WTC11 (cell line): Measurements from ENCODE around the gene RPS6KA2. TPM values are rescaled to one million over a fixed set of nuclear protein-coding genes. Genes with fewer than 3 reads are reported as not detected.

Source experiments
- ATAC-seq: fragments of 200-7000 bp; cut with Tn5 transposase; 2 replicates; pipeline ENCODE4 v1.10.0; 2021; ENCODE audit warnings: mild to moderate bottlenecking, moderate library complexity
- CTCF ChIA-PET: fragments of 300-600 bp; sonication (Branson Sonifier 250); formaldehyde crosslinking; loops from one replicate; lab custom pipeline; 2021; ENCODE audit warnings: antibody characterized with exemption; lab: Charles Lee
- POLR2A ChIA-PET: fragments of 350-600 bp; sonication (Branson Sonifier 250); formaldehyde crosslinking; loops from one replicate; lab custom pipeline; 2021; ENCODE audit warnings: antibody characterized with exemption; lab: Charles Lee
- DNase-seq: peaks from one replicate; pipeline ENCODE4 v3.0.0; 2021; ENCODE audit warnings: low spot score
- H3K27ac Mint-ChIP-seq: 2 replicates; pipeline ENCODE4 v1.8.0; 2021; ENCODE audit warnings: mixed read lengths
- H3K27me3 Mint-ChIP-seq: 2 replicates; pipeline ENCODE4 v1.8.0; 2021; ENCODE audit warnings: low read depth, mild to moderate bottlenecking, moderate library complexity, mixed read lengths
- H3K36me3 Mint-ChIP-seq: 2 replicates; pipeline ENCODE4 v1.8.0; 2021; ENCODE audit warnings: mixed read lengths
- H3K4me1 Mint-ChIP-seq: 2 replicates; pipeline ENCODE4 v1.8.0; 2022; ENCODE audit warnings: mixed read lengths
- H3K4me3 Mint-ChIP-seq: 2 replicates; pipeline ENCODE4 v1.8.0; 2021; ENCODE audit warnings: mild to moderate bottlenecking, moderate library complexity, mixed read lengths
- H3K9me3 Mint-ChIP-seq: 2 replicates; pipeline ENCODE4 v1.8.0; 2021; ENCODE audit warnings: mixed read lengths
- FOXK1 ChIP-seq: sonication (generic); formaldehyde crosslinking; IDR thresholded peaks from 2 replicates; pipeline ENCODE4 v1.8.0; 2022; ENCODE audit warnings: mild to moderate bottlenecking, moderate library complexity, missing genetic modification reagents
- GABPB1 ChIP-seq: sonication (generic); formaldehyde crosslinking; IDR thresholded peaks from 2 replicates; pipeline ENCODE4 v1.8.1; 2023; ENCODE audit warnings: mild to moderate bottlenecking, missing genetic modification reagents
- HMGXB4 ChIP-seq: sonication (generic); formaldehyde crosslinking; IDR thresholded peaks from 2 replicates; pipeline ENCODE4 v1.8.1; 2023; ENCODE audit warnings: mild to moderate bottlenecking, moderate library complexity, missing genetic modification reagents
- JUN ChIP-seq: sonication (generic); formaldehyde crosslinking; IDR thresholded peaks from 2 replicates; pipeline ENCODE4 v1.8.0; 2023; ENCODE audit warnings: mild to moderate bottlenecking, missing genetic modification reagents
- KAT7 ChIP-seq: sonication (generic); formaldehyde crosslinking; IDR thresholded peaks from 2 replicates; pipeline ENCODE4 v1.8.1; 2023; ENCODE audit warnings: missing genetic modification reagents, mild to moderate bottlenecking, borderline replicate concordance
- MLX ChIP-seq: sonication (generic); formaldehyde crosslinking; IDR thresholded peaks from 2 replicates; pipeline ENCODE4 v1.8.1; 2023; ENCODE audit warnings: mild to moderate bottlenecking, missing genetic modification reagents, moderate library complexity
- NFYB ChIP-seq: sonication (generic); formaldehyde crosslinking; conservative IDR thresholded peaks from 2 replicates; pipeline ENCODE4 v1.8.0; 2022; ENCODE audit warnings: low read depth, missing genetic modification reagents
- NR1H2 ChIP-seq: sonication (generic); formaldehyde crosslinking; IDR thresholded peaks from 2 replicates; pipeline ENCODE4 v1.9.0; 2021; ENCODE audit warnings: mild to moderate bottlenecking, moderate library complexity, missing genetic modification reagents
- PRRX2 ChIP-seq: fragments of 250-450 bp; sonication (Bioruptor Pico); IDR thresholded peaks from 2 replicates; pipeline ENCODE4 v1.8.0; 2021; ENCODE audit warnings: mild to moderate bottlenecking
- SMAD3 ChIP-seq: sonication (generic); formaldehyde crosslinking; IDR thresholded peaks from 2 replicates; pipeline ENCODE4 v1.8.0; 2022; ENCODE audit warnings: missing genetic modification reagents, mild to moderate bottlenecking, borderline replicate concordance
- SP1 ChIP-seq: sonication (generic); formaldehyde crosslinking; conservative IDR thresholded peaks from 2 replicates; pipeline ENCODE4 v1.8.1; 2022; ENCODE audit warnings: missing genetic modification reagents
- TEAD4 ChIP-seq: sonication (generic); formaldehyde crosslinking; IDR thresholded peaks from 2 replicates; pipeline ENCODE4 v1.8.0; 2022; ENCODE audit warnings: mild to moderate bottlenecking, missing genetic modification reagents
- ZNF281 ChIP-seq: sonication (generic); formaldehyde crosslinking; IDR thresholded peaks from 2 replicates; pipeline ENCODE4 v1.8.0; 2023; ENCODE audit warnings: mild to moderate bottlenecking, missing genetic modification reagents
- total RNA-seq: library from RNA; stranded (reverse); gene quantifications from 3 replicates; pipeline ENCODE4 v1.2.3, GENCODE V29; 2021
- TF ChIP-seq, protein P1 (sequence below): fragments of 250-450 bp; sonication (Bioruptor Pico); IDR thresholded peaks from 2 replicates; pipeline ENCODE4 v1.9.0; 2021; ENCODE audit warnings: mild to moderate bottlenecking, borderline replicate concordance
- TF ChIP-seq, protein P2 (sequence below): sonication (generic); formaldehyde crosslinking; IDR thresholded peaks from 2 replicates; pipeline ENCODE4 v1.8.0; 2022; ENCODE audit warnings: mild to moderate bottlenecking, missing genetic modification reagents
- TF ChIP-seq, protein P3 (sequence below): fragments of 200-600 bp; IDR thresholded peaks from 2 replicates; pipeline ENCODE4 v1.8.0; 2022; ENCODE audit warnings: antibody characterized with exemption

RPS6KA2 gene
- total RNA-seq, 1 experiment from 2014 or later, result 24.2 TPM

GRCh38 chr6:166655251-166655650 is 28.2 kb upstream of the RPS6KA2 start (continued):
- no peak for TF ChIP-seq PRRX2 (CRISPR knock-in tag)

DNA sequence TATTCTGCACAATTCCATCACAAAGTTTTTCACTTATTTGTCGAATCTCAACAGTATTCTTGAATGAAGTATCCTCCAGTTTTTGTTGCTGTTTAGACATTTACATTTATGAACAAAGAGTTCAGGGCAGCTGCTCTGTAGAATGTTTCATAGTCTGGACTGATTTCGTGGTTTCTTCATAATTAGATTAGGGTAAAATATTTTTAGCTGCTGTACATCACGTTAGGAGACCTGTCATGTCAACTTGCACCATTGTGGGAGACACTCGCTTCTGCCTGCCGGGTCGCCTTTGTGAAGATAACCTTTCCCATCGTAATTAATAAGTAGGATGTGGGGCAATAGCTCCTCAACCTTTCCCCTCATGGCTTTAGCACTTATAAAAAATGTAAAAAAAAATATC is 27.5 kb upstream of the RPS6KA2 start:
- DNase-seq, result no peak
- H3K4me1 Mint-ChIP-seq, result peaks cover 23% of the 10 kb centered on the region
- no peak for ATAC-seq
- H3K27me3 Mint-ChIP-seq, result no peaks in the 10 kb centered on the region; the same call in none of the 2 replicates
- no peaks in the 10 kb centered on the region for H3K36me3 Mint-ChIP-seq
- no peak overlapping the region for H3K4me3 Mint-ChIP-seq
- H3K27ac Mint-ChIP-seq, result no peak overlapping the region
- CTCF ChIA-PET, result no interaction called here
- H3K9me3 Mint-ChIP-seq, result no peaks in the 10 kb centered on the region
- TF ChIP-seq PRRX2 (CRISPR knock-in tag), result no peak
- TF ChIP-seq GABPB1, result no peak
- TF ChIP-seq JUN, result no peak
- no peak for TF ChIP-seq FOXK1
- TF ChIP-seq, protein P1, sequence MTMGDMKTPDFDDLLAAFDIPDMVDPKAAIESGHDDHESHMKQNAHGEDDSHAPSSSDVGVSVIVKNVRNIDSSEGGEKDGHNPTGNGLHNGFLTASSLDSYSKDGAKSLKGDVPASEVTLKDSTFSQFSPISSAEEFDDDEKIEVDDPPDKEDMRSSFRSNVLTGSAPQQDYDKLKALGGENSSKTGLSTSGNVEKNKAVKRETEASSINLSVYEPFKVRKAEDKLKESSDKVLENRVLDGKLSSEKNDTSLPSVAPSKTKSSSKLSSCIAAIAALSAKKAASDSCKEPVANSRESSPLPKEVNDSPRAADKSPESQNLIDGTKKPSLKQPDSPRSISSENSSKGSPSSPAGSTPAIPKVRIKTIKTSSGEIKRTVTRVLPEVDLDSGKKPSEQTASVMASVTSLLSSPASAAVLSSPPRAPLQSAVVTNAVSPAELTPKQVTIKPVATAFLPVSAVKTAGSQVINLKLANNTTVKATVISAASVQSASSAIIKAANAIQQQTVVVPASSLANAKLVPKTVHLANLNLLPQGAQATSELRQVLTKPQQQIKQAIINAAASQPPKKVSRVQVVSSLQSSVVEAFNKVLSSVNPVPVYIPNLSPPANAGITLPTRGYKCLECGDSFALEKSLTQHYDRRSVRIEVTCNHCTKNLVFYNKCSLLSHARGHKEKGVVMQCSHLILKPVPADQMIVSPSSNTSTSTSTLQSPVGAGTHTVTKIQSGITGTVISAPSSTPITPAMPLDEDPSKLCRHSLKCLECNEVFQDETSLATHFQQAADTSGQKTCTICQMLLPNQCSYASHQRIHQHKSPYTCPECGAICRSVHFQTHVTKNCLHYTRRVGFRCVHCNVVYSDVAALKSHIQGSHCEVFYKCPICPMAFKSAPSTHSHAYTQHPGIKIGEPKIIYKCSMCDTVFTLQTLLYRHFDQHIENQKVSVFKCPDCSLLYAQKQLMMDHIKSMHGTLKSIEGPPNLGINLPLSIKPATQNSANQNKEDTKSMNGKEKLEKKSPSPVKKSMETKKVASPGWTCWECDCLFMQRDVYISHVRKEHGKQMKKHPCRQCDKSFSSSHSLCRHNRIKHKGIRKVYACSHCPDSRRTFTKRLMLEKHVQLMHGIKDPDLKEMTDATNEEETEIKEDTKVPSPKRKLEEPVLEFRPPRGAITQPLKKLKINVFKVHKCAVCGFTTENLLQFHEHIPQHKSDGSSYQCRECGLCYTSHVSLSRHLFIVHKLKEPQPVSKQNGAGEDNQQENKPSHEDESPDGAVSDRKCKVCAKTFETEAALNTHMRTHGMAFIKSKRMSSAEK (CRISPR knock-in tag), result no peak
- TF ChIP-seq SP1 (CRISPR knock-in tag), result no peak
- TF ChIP-seq TEAD4 (CRISPR knock-in tag), result no peak
- TF ChIP-seq, protein P2, sequence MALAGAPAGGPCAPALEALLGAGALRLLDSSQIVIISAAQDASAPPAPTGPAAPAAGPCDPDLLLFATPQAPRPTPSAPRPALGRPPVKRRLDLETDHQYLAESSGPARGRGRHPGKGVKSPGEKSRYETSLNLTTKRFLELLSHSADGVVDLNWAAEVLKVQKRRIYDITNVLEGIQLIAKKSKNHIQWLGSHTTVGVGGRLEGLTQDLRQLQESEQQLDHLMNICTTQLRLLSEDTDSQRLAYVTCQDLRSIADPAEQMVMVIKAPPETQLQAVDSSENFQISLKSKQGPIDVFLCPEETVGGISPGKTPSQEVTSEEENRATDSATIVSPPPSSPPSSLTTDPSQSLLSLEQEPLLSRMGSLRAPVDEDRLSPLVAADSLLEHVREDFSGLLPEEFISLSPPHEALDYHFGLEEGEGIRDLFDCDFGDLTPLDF (CRISPR knock-in tag), result no peak
- TF ChIP-seq SMAD3 (CRISPR knock-in tag), result no peak
- no peak for TF ChIP-seq MLX
- no peak for TF ChIP-seq NR1H2 (CRISPR knock-in tag)
- no peak for TF ChIP-seq NFYB (CRISPR knock-in tag)
- TF ChIP-seq KAT7 (CRISPR knock-in tag), result no peak
- TF ChIP-seq ZNF281 (CRISPR knock-in tag), result no peak
- POLR2A ChIA-PET, result no interaction called here

- H3K36me3 Mint-ChIP-seq, result no peaks in the 10 kb centered on the region
- CTCF ChIA-PET, result no interaction called here
- H3K4me1 Mint-ChIP-seq, result peaks cover 24% of the 10 kb centered on the region
- no peak for ATAC-seq
- H3K4me3 Mint-ChIP-seq, result no peak overlapping the region
- H3K9me3 Mint-ChIP-seq, result no peaks in the 10 kb centered on the region
- POLR2A ChIA-PET, result no interaction called here
- DNase-seq, result no peak
- H3K27me3 Mint-ChIP-seq, result no peaks in the 10 kb centered on the region; the same call in none of the 2 replicates
- H3K27ac Mint-ChIP-seq, result no peak overlapping the region
- no peak for TF ChIP-seq HMGXB4 (CRISPR knock-in tag)
- TF ChIP-seq, protein P3, sequence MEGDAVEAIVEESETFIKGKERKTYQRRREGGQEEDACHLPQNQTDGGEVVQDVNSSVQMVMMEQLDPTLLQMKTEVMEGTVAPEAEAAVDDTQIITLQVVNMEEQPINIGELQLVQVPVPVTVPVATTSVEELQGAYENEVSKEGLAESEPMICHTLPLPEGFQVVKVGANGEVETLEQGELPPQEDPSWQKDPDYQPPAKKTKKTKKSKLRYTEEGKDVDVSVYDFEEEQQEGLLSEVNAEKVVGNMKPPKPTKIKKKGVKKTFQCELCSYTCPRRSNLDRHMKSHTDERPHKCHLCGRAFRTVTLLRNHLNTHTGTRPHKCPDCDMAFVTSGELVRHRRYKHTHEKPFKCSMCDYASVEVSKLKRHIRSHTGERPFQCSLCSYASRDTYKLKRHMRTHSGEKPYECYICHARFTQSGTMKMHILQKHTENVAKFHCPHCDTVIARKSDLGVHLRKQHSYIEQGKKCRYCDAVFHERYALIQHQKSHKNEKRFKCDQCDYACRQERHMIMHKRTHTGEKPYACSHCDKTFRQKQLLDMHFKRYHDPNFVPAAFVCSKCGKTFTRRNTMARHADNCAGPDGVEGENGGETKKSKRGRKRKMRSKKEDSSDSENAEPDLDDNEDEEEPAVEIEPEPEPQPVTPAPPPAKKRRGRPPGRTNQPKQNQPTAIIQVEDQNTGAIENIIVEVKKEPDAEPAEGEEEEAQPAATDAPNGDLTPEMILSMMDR, result no peak
These were observed 26.5 kb upstream of the RPS6KA2 start for GRCh38 chr6:166653639-166653941.
